Astrocyte of the spinal cord (primary cell): ENCODE results near the gene PTPN14.

ENCODE experiments used
- DNase-seq: peaks from one replicate; pipeline ENCODE4 v3.0.0; 2011; ENCODE audit warnings: low read depth, low spot score
- H3K4me3 ChIP-seq: 2 replicates; pipeline ENCODE4 v1.5.1; 2011; ENCODE audit warnings: low read depth, mild to moderate bottlenecking, low read length, moderate library complexity
- in situ Hi-C: cut with HindIII; loops from 2 replicates; pipeline ENCODE4 v1.10.0; 2017; ENCODE audit warnings: low sequenced_read_pairs
- TF ChIP-seq, protein P1 (sequence below): IDR thresholded peaks from 2 replicates; pipeline ENCODE4 v1.5.1; 2012; ENCODE audit warnings: low read depth, mild to moderate bottlenecking, low read length, inconsistent platforms

PTPN14 gene

DNA sequence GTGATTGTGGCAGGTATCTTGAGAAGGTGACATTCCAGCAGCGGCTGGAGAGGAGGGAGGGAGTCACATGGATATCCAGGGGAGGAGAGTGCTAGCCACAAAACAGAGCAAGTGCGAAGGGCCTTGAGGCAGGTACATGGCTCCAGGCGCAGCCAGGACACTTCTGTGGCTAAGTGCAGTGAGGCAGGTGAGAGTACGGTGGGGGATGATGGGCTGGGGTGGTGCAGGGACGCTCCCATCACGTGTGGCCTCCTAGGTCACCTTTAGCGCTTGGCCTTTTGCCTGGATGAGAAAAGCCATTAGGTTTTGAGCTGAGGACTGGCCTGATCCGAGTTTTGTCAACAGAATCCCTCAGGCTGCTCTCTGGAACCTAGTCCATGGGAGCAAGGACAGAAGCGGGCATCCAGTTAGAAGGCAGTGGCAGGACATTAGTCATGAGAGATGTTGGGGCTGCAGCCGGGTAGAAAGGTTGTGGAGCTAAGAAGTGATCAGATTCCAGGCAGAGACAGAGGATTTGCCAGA lies 238.8 kb downstream of the PTPN14 start:
- TF ChIP-seq, protein P1, sequence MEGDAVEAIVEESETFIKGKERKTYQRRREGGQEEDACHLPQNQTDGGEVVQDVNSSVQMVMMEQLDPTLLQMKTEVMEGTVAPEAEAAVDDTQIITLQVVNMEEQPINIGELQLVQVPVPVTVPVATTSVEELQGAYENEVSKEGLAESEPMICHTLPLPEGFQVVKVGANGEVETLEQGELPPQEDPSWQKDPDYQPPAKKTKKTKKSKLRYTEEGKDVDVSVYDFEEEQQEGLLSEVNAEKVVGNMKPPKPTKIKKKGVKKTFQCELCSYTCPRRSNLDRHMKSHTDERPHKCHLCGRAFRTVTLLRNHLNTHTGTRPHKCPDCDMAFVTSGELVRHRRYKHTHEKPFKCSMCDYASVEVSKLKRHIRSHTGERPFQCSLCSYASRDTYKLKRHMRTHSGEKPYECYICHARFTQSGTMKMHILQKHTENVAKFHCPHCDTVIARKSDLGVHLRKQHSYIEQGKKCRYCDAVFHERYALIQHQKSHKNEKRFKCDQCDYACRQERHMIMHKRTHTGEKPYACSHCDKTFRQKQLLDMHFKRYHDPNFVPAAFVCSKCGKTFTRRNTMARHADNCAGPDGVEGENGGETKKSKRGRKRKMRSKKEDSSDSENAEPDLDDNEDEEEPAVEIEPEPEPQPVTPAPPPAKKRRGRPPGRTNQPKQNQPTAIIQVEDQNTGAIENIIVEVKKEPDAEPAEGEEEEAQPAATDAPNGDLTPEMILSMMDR = no peak
- no peak overlapping the region for H3K4me3 ChIP-seq
- DNase-seq = no peak
- in situ Hi-C loops = no loop called here

DNA sequence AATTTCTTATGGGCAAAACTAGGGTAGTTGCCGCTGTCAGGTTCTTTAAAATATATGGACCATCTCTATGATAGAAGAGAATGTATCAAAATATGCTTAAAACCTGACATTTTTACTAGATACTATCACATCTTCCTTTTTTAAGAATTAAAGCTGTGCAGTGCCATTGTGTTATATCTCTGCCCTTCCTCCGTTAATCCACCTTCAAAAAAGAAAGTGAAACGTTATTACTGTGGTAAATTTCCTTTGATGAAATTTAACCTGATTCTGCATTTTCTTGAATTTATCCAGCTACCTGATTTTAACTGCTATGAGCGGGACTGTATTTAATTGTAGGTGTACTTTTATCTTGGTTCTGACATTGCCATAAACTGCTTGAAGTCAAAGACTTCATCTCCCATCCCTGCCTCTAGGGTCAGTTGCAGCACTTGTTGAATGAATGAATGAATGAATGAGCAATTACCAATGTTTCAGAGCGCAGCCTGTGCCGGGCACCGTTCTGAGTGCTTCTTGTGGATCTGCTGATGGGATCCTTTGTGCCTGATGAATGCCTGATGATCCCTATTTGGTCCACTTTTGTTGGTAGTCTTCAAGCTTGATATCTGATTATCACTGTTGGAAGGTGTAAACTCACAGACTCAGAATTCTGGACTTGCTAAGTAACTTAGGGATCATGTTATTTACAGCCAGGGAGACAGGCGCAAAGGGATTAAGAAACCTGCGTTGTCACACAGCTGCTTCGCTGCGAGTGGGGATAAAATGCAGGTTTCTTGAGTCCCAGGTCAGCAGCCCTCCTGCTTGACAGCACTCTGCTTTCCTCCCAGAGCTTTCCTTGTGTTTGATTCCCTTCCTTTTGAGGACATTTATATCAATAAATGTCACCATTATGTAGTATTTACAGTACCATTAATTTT lies 240.4 kb downstream of the PTPN14 start:
- DNase-seq = no peak
- TF ChIP-seq, protein P1 = no peak
- no peak overlapping the region for H3K4me3 ChIP-seq
- in situ Hi-C loops = no loop called here

GRCh38 chr1:214310010-214310409 lies 241.4 kb downstream of the PTPN14 start:
- in situ Hi-C loops = no loop called here
- no peak overlapping the region for H3K4me3 ChIP-seq
- no peak for DNase-seq
- TF ChIP-seq, protein P1 = no peak

DNA sequence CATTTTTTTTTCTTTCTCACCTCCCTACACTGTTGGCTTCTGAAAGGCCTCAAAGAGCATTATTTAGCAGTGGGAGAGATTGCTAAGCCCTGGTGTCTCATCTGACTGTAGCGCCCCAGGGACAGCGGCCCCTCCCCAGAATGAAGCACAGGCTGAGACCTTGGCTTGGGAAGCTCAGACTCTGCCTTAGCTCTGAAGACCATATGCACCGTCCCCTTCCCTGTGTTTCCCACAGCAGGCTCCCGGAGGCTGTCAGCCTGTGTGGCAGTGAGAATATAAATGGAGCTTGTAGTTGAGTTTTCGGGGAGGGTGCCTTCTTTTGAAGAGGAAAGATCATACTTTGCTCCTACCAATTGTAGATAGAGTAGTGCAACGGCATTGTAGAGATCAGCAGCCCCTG lies 245.1 kb downstream of the PTPN14 start:
- H3K4me3 ChIP-seq = no peak overlapping the region
- TF ChIP-seq, protein P1 = no peak
- in situ Hi-C loops = no loop called here
- no peak for DNase-seq

DNA sequence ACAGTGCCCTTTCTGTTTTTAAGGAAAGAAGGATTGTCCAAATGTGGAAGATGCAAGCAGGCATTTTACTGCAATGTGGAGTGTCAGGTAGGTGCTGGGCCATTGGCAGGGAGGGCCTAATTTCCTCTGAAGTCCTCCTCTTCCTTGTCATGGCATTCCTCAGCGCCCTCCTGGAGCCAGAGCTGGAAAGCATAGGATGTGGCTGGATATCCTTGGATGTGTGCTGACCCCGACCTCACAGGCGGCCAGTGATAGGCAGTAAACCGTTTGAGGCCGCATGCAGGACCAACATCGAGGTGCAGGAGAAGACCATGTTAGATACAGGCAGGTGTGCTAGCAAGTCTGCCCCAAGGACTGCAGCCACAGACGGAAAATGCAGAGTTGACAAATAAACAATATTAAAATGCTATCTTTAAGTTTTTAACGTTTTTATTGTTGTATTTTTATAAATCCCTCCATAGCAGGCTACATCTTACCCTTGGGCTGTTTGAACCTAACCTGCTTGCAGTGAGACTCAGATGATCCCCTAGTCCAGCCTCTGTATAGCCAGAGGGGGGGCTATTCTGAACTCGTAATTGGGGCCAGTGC lies 246.1 kb downstream of the PTPN14 start:
- TF ChIP-seq, protein P1 = no peak
- no peak overlapping the region for H3K4me3 ChIP-seq
- in situ Hi-C loops = no loop called here
- DNase-seq = no peak

GRCh38 chr1:214303141-214303930 lies 248.1 kb downstream of the PTPN14 start:
- no peak overlapping the region for H3K4me3 ChIP-seq
- TF ChIP-seq, protein P1 = no peak
- in situ Hi-C loops = no loop called here
- no peak for DNase-seq
